HG03064 (cell line): Measurements from ENCODE around the gene LTB4R2.

Experiments
- ATAC-seq: cut with Tn5 transposase; IDR thresholded peaks from one replicate; pipeline ENCODE4 v1.9.1; 2021; ENCODE audit warnings: low read depth; ENCODE audit not compliant: unreplicated experiment

The LTB4R2 gene

GRCh38 chr14:24297190-24297964 lies 12.6 kb upstream of the LTB4R2 start:
- ATAC-seq, result no peak

GRCh38 chr14:24298892-24299254 lies 11.1 kb upstream of the LTB4R2 start:
- ATAC-seq, result no peak

GRCh38 chr14:24299255-24300191 lies 10.4 kb upstream of the LTB4R2 start, which contains the start of the genes DHRS1 and NOP9:
Gene DHRS1, minus strand, starts transcription at chr14:24299780. Its CDS starts 674 bp downstream, at chr14:24299106.
Gene NOP9, plus strand, starts transcription at chr14:24299850. Its CDS starts 105 bp downstream, at chr14:24299955.
- peak; percentile 74 for ATAC-seq

GRCh38 chr14:24300326-24300980 lies 9.5 kb upstream of the LTB4R2 start:
- ATAC-seq, result no peak

GRCh38 chr14:24304019-24304387 lies 5.9 kb upstream of the LTB4R2 start:
- ATAC-seq, result no peak

GRCh38 chr14:24307156-24307574 lies 2.8 kb upstream of the LTB4R2 start:
- ATAC-seq, result no peak

GRCh38 chr14:24307575-24308341 lies 2.2 kb upstream of the LTB4R2 start, which contains the start of gene CIDEB:
Gene CIDEB, minus strand, starts transcription at chr14:24307977. Its CDS starts 119 bp downstream, at chr14:24307858.
- ATAC-seq, result no peak

GRCh38 chr14:24308342-24309124 lies 1.4 kb upstream of the LTB4R2 start:
- no peak for ATAC-seq

- ATAC-seq, result no peak
These were observed 315 bp downstream of the LTB4R2 start for GRCh38 chr14:24310265-24310645.

GRCh38 chr14:24310646-24311604 lies 985 bp downstream of the LTB4R2 start, which contains the start of gene LTB4R:
Gene LTB4R, plus strand, starts transcription at chr14:24311502. Its CDS starts 4,150 bp downstream, at chr14:24315652.
- peak; percentile 62 for ATAC-seq

- no peak for ATAC-seq
These were observed 2.1 kb downstream of the LTB4R2 start for GRCh38 chr14:24311837-24312615.

GRCh38 chr14:24312736-24313507 lies 3.0 kb downstream of the LTB4R2 start:
- no peak for ATAC-seq

GRCh38 chr14:24313913-24314312 lies 4.0 kb downstream of the LTB4R2 start:
- no peak for ATAC-seq

- no peak for ATAC-seq
These were observed 4.6 kb downstream of the LTB4R2 start for GRCh38 chr14:24314377-24315193.

GRCh38 chr14:24315243-24315806 lies 5.4 kb downstream of the LTB4R2 start:
- ATAC-seq, result no peak
